ENCODE measurements around the gene AOPEP.

DNA sequence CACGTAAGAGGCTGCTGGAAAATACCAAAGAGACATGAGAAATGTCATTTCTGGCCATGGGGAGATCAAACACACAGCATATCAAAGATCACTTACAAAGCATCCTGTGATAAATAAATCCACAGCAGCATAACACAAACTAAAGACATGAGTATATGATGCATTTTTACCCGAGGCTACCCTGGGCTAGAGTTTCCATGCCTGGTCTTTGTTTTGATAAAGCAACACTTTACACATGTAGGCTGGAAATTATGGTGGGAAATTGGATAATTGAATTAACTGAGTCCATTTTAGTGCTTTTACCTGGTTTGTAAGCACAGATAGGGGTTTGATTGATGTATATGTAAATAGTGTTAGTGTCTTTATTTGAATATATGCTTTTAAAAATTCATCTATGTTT, 288.4 kb downstream of the AOPEP start:
- TF ChIP-seq, protein P1, sequence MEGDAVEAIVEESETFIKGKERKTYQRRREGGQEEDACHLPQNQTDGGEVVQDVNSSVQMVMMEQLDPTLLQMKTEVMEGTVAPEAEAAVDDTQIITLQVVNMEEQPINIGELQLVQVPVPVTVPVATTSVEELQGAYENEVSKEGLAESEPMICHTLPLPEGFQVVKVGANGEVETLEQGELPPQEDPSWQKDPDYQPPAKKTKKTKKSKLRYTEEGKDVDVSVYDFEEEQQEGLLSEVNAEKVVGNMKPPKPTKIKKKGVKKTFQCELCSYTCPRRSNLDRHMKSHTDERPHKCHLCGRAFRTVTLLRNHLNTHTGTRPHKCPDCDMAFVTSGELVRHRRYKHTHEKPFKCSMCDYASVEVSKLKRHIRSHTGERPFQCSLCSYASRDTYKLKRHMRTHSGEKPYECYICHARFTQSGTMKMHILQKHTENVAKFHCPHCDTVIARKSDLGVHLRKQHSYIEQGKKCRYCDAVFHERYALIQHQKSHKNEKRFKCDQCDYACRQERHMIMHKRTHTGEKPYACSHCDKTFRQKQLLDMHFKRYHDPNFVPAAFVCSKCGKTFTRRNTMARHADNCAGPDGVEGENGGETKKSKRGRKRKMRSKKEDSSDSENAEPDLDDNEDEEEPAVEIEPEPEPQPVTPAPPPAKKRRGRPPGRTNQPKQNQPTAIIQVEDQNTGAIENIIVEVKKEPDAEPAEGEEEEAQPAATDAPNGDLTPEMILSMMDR (IDR thresholded peaks at IDR 0.05), result no peak
- TF ChIP-seq POLR2AphosphoS5 (IDR thresholded peaks at IDR 0.05; ENCODE audit: low read depth, low read length), result no peak
- TF ChIP-seq, protein P2, sequence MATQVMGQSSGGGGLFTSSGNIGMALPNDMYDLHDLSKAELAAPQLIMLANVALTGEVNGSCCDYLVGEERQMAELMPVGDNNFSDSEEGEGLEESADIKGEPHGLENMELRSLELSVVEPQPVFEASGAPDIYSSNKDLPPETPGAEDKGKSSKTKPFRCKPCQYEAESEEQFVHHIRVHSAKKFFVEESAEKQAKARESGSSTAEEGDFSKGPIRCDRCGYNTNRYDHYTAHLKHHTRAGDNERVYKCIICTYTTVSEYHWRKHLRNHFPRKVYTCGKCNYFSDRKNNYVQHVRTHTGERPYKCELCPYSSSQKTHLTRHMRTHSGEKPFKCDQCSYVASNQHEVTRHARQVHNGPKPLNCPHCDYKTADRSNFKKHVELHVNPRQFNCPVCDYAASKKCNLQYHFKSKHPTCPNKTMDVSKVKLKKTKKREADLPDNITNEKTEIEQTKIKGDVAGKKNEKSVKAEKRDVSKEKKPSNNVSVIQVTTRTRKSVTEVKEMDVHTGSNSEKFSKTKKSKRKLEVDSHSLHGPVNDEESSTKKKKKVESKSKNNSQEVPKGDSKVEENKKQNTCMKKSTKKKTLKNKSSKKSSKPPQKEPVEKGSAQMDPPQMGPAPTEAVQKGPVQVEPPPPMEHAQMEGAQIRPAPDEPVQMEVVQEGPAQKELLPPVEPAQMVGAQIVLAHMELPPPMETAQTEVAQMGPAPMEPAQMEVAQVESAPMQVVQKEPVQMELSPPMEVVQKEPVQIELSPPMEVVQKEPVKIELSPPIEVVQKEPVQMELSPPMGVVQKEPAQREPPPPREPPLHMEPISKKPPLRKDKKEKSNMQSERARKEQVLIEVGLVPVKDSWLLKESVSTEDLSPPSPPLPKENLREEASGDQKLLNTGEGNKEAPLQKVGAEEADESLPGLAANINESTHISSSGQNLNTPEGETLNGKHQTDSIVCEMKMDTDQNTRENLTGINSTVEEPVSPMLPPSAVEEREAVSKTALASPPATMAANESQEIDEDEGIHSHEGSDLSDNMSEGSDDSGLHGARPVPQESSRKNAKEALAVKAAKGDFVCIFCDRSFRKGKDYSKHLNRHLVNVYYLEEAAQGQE (IDR thresholded peaks at IDR 0.05; ENCODE audit: insufficient read depth in 1 of 2, low read depth in 2 of 2, low read length in 1 of 2), result no peak
- TF ChIP-seq TCF7L2 (IDR thresholded peaks at IDR 0.05; ENCODE audit: low read depth, low read length), result no peak

Data from Panc1 (cell line).